ENCODE results near the gene TNXB. TPM values are rescaled to one million over a fixed set of nuclear protein-coding genes. Genes with fewer than 3 reads are reported as not detected.
"Not testable (repeated sequence)": the region's sequence is repeated elsewhere in the genome, so short reads cannot be mapped to it uniquely, and the experiment has no call there.

Gene TNXB
- total RNA-seq, 2 donors from 2014 or later, result 7.2 to 26.8 TPM

DNA sequence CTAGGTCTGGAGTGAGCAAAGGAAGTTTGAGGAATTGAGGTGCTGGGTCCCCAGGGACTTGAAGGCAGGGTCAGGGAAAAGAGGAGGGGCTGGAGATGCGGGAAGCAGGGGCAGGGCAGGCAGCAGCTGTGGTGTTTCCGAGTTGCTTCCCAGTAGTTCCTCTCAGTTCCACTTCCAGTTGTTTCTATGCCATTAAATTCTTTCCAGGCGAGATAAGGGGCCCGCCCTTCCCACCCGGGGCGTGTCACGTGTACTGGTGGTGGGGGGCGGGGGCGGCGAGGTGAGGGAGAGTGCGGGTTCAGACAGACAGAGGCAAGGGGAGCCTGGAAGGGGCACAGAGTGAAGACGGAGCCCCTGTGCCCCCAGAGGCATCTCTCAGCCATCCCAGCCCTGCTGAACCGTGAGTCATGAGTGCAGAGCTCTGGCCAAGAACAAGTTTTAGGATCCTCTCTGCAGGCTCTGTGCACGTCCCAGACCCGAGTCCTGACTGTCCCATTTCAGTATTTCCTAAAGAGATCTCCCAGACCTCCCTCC lies 977 bp downstream of the TNXB start:
- Mint-ChIP-seq H3K27me3 (peaks cover 37% of the 10 kb centered on the region), H3K9me3 (no peaks in the 10 kb centered on the region), H3K4me3 (no peak overlapping the region), H3K4me1 (peaks cover 16% of the 10 kb centered on the region), H3K27ac (peak overlapping the region; percentile 63), H3K36me3 (ENCODE audit: low read depth) (no peaks in the 10 kb centered on the region)
- ATAC-seq (replicated peaks), result peak; percentile 25

DNA sequence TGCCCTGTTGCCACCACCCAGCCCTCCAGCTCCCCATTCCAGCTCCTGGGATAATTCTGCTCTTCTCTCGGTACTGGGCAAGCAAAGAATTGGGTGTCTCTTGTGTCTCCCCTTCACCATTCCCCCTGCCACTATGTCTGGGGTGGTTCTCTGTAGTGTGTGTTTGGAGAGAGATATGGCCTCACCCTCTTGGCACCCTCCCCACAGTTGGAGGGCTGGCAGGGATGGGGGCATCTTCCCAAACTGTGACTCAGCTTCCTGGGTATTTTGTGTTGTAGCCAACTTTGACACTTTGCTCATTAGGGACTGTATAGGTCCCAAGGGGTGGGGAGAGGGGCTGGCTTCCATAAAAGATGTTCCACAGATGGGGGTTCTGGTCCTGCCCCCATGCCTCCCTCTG lies 1.7 kb downstream of the TNXB start:
- Mint-ChIP-seq H3K9me3 (no peaks in the 10 kb centered on the region), H3K27me3 (peaks cover 37% of the 10 kb centered on the region), H3K27ac (no peak overlapping the region), H3K4me3 (no peak overlapping the region), H3K4me1 (peaks cover 16% of the 10 kb centered on the region), H3K36me3 (ENCODE audit: low read depth) (no peaks in the 10 kb centered on the region)
- ATAC-seq (replicated peaks), result no peak

DNA sequence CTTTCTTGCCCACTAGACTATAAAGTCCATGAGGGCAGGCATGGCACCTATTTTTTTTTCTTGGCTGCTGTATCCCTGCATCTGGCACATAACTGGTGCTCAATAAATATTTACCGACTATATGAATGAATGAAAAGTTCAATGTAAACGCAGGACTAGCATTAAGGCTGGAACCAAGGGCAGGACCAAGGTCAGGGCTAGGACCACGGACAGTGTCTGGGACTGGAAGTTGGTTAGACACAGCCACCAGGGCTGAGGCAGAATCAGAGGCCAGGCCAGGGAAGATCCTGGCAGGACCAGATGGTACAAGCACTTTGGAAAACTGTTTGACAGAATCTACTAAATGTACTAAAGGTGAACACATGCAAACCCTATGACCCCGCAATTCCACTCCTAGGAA lies 3.7 kb downstream of the TNXB start:
- Mint-ChIP-seq H3K27me3 (peaks cover 37% of the 10 kb centered on the region), H3K27ac (no peak overlapping the region), H3K9me3 (no peaks in the 10 kb centered on the region), H3K4me3 (no peak overlapping the region), H3K36me3 (ENCODE audit: low read depth) (no peaks in the 10 kb centered on the region), H3K4me1 (peaks cover 16% of the 10 kb centered on the region)
- no peak for ATAC-seq (replicated peaks)

DNA sequence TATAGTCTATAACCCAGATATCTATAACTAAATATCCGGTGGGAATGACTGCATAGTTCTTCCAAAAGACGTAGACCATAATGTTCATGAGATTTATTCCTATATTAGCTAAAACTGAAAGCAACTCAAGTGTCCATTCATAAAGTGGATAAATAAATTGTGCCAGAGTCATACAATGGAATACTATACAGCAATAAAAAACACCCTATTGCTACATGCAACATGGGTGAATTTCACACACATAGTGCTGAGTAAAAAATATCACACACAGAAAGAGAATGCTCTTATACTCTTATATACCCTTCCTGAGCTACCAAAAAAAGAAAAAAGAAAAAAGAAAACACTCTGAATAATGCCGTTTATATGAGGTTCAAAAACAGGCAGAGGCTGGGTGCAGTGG lies 6.9 kb downstream of the TNXB start:
- H3K27me3 Mint-ChIP-seq, result peaks cover 39% of the 10 kb centered on the region
- H3K4me3 Mint-ChIP-seq, result no peak overlapping the region
- no peaks in the 10 kb centered on the region for H3K9me3 Mint-ChIP-seq
- H3K27ac Mint-ChIP-seq, result no peak overlapping the region
- no peaks in the 10 kb centered on the region for H3K4me1 Mint-ChIP-seq
- no peaks in the 10 kb centered on the region for H3K36me3 Mint-ChIP-seq (ENCODE audit: low read depth)
- no peak for ATAC-seq (replicated peaks)

DNA sequence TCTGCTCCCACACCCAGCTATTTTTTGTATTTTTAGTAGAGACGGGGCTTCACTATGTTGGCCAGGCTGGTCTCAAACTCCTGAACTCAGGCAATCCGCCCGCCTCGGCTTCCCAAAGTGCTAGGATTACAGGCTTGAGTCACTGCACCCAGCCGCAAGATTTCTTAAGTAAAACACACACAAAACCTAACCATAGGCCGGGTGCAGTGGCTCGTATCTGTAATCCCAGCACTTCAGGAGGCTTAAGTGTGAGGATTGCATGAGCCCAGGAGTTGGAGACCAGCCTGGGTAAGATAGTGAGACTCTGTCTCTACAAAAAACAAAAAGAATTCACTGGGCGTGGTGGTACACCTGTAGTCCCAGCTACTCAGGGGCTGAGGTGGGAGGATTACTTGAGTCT lies 8.9 kb downstream of the TNXB start:
- H3K4me1 Mint-ChIP-seq; H3K4me3 Mint-ChIP-seq; H3K27ac Mint-ChIP-seq; H3K9me3 Mint-ChIP-seq; H3K36me3 Mint-ChIP-seq (ENCODE audit: low read depth); ATAC-seq (replicated peaks): not testable (repeated sequence)
- peaks cover 40% of the 10 kb centered on the region for H3K27me3 Mint-ChIP-seq

DNA sequence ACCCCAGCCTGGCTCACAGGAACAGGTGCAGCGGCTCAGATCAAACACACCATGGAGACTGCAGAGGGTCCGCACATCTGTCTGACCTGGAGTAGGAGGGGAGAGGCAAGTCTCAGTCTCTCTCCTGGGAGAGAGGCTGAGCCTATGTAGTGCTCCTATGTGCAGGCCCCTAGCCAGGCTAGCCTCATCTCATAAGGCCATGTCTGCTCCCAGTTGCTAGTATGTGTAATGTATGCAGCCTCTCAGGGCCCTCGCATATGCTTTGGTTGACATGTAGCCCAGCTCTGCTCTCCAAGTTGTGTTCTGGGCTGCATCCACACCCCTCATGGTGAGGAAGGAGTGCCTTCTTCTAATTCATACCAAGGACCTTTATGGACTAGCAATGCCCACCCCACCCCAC lies 11.8 kb downstream of the TNXB start:
- peak; percentile 9 for ATAC-seq (replicated peaks)
- Mint-ChIP-seq H3K27me3 (peaks cover 24% of the 10 kb centered on the region), H3K36me3 (ENCODE audit: low read depth) (no peaks in the 10 kb centered on the region), H3K4me1 (no peaks in the 10 kb centered on the region), H3K9me3 (no peaks in the 10 kb centered on the region), H3K27ac (no peak overlapping the region), H3K4me3 (no peak overlapping the region)

DNA sequence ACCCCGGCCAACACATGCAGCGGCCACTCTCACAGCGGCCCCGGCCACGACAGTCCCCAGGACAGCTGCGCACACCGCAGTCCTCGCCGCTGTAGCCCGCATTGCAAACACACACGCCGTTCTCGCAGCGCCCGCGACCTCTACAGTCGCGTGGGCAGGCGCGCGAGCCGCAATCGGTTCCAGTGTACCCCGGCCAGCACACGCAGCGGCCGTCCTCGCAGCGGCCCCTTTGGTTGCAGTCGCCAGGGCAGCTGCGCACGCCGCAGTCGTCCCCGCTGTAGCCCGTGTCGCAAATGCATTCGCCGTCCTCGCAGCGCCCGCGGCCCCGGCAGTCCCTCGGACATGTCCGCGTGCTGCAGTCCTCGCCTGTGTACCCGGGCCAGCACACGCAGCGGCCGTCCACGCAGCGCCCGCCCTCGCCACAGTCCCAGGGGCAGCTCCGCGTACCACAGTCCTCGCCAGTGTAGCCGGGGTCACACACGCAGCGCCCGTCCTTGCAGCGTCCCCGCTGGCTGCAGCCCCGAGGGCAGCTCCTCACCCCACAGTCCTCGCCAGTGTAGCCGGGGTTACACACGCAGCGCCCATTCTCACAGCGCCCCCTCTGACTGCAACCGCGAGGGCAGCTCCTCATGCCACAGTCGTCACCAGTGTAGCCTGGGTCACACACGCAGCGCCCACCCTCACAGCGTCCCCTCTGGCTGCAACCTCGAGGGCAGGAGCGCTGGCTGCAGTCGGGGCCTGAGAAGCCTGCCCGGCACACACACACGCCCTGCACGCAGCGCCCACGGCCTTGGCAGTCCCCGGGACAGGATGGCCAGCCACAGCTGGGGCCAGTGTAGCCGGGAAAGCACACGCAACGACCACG lies 12.5 kb downstream of the TNXB start:
- no peak overlapping the region for H3K27ac Mint-ChIP-seq
- H3K9me3 Mint-ChIP-seq, result no peaks in the 10 kb centered on the region
- H3K4me3 Mint-ChIP-seq, result no peak overlapping the region
- ATAC-seq (replicated peaks), result peak; percentile 19
- H3K36me3 Mint-ChIP-seq (ENCODE audit: low read depth), result no peaks in the 10 kb centered on the region
- no peaks in the 10 kb centered on the region for H3K4me1 Mint-ChIP-seq
- H3K27me3 Mint-ChIP-seq, result peaks cover 31% of the 10 kb centered on the region

DNA sequence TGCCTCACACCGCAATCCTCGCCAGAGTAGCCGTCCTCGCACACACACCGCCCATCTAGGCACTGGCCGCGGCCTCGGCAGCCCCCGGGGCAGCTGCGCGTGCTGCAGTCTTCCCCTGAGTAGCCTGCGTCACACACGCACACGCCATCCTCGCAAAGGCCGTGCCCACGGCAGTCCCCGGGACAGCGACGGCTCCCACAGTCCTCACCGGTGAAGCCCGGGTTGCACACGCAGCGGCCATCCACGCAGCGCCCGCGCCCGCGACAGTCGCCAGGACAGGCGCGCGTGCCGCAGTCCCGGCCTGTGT lies 13.1 kb downstream of the TNXB start:
- Mint-ChIP-seq H3K9me3 (no peaks in the 10 kb centered on the region), H3K4me3 (no peak overlapping the region), H3K27me3 (peaks cover 31% of the 10 kb centered on the region), H3K4me1 (no peaks in the 10 kb centered on the region), H3K27ac (no peak overlapping the region), H3K36me3 (ENCODE audit: low read depth) (no peaks in the 10 kb centered on the region)
- ATAC-seq (replicated peaks), result no peak

DNA sequence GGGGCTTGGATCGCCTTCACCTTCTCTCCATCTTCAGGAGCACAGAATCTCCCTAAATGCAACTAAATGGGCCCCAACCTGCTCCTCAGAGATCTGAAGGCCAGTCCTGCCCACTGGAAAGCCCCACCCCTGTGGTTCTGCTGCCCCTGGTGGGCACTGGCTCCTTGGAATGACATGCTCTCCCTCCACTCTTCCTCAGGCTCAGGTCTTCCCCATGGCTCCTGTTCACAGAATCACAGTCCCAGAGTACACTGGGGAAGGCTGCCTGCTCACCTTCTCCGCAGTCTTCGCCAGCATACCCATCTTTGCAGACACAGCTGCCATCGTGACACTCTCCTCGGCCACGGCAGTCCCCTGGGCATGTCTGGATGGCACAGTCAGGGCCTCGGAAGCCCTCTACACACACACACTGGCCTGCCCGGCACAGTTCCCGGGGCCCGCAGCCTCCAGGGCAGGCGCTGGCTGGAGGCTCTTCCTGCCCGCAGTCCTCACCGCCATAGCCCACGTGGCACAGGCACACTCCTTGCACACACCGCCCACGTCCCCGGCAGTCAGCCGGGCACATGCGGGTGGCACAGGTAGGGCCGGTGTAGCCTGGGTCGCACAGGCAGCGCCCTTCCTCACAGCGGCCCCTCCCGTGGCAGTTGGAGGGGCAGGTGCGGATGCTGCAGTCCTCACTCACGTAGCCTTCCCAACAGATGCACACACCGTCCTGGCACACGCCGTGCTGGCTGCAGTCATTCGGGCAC lies 13.6 kb downstream of the TNXB start:
- Mint-ChIP-seq H3K27me3 (peaks cover 31% of the 10 kb centered on the region), H3K9me3 (no peaks in the 10 kb centered on the region), H3K4me1 (no peaks in the 10 kb centered on the region), H3K27ac (no peak overlapping the region), H3K4me3 (no peak overlapping the region), H3K36me3 (ENCODE audit: low read depth) (no peaks in the 10 kb centered on the region)
- ATAC-seq (replicated peaks), result no peak

DNA sequence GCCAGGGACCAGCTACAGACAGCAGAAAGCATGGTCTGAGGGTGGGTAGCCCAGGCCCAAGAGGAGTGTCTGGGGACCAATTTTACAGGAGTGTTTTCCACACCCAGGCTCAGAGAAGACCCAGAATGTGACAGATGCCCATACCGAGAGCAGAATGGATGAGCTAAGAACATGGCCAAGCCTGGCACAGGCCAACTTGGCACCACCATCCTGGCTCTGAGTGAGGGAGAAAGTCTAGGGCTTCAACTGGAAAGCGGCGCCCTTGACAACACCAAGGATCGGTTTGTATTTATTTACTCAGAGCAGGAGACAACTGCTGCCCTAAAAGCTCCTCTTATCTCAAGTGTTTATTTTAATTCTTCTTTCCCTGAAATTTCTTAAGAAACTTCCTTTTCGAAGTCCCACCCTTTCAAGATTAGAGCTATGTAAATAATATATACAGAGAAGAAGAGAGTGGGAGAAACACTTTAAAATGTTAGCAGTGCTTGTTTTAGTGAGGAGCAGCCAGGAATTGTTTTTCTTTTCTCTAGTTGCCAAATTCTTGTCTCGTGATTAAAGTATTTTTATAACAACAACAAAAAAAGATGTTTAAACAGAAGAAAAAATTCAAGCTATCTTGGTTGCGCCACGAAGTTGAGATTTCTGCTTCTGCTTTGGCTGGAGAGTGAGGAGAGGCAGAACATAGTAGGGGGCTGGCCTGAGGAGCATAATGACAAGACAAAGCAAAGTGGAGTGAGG lies 16.2 kb downstream of the TNXB start:
- Mint-ChIP-seq H3K4me1 (no peaks in the 10 kb centered on the region), H3K27ac (no peak overlapping the region)

DNA sequence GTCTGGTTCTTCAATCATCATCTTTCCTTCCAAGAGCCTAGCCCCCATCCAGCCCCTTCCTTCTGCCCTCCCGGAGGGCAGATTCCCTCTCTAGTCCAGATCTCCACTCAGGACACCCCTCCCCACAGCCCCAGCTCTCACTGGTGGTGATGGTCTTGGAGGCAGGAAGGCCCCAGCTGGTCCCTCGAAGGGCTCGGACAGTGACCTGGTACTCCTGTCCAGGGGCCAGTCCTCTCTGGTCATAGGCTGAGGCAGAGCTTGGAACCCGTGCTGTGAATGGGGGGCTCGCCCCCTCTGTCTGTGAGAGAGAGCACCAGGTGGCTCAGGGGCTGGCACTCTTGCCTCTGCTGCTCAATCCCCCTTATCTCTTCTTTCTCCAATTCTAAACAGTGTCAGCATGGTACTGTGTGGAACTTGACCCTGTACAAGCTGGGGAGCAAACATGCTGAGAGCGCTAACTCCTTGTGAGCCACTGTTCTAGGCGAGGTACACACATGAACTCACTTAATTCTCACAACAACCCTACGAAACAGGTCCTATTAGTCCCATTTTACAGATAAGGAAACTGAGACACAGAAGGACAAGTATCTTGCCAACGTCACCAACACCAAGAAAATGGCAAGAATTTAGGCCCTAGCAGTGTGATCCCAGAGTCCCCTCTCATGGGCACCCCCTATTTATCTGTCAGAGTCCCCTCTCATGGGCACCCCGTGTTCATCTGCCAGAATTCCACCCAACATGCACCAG lies 19.9 kb downstream of the TNXB start:
- H3K27me3 Mint-ChIP-seq, result peaks cover 36% of the 10 kb centered on the region

More for the DNA sequence above, 16.2 kb downstream of the TNXB start:
- no peaks in the 10 kb centered on the region for H3K9me3 Mint-ChIP-seq
- no peak overlapping the region for H3K4me3 Mint-ChIP-seq
- H3K27me3 Mint-ChIP-seq, result peaks cover 25% of the 10 kb centered on the region
- ATAC-seq (replicated peaks), result no peak
- H3K36me3 Mint-ChIP-seq (ENCODE audit: low read depth), result no peaks in the 10 kb centered on the region

DNA sequence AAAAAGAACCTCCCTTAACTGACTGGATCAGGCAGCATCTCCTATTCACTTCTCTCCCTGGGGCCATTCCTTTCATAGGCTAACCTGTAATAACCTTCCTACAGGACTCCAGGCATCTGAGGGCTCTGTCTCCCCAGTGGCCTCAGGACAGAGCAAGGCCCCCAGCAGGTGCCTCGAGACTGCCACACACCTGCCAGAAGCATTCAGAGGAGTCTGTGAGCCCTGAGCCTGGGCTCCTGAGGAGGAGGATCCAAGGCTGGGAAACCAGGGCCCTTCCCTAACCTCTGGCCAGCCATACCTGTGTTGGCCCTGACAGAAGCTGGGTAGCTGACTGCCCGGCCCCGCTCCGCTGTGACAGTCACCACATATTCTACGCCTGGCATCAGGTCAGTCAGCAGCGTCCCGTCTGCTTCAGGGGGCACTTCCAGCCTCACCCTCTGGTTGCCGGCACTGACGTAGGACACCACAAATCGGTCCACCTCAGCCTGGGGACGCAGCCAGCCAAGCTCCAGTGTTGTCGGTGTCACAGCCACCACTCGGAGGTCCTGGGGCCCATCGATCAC lies 20.6 kb downstream of the TNXB start:
- H3K4me3 Mint-ChIP-seq, result no peak overlapping the region
- no peaks in the 10 kb centered on the region for H3K9me3 Mint-ChIP-seq
- ATAC-seq (replicated peaks), result no peak
- H3K27ac Mint-ChIP-seq, result no peak overlapping the region
- H3K4me1 Mint-ChIP-seq, result peaks cover 12% of the 10 kb centered on the region
- H3K27me3 Mint-ChIP-seq, result peaks cover 41% of the 10 kb centered on the region
- peaks cover 5% of the 10 kb centered on the region for H3K36me3 Mint-ChIP-seq (ENCODE audit: low read depth)

More for the DNA sequence above, 19.9 kb downstream of the TNXB start:
- Mint-ChIP-seq H3K36me3 (ENCODE audit: low read depth) (peaks cover 5% of the 10 kb centered on the region), H3K4me1 (peaks cover 12% of the 10 kb centered on the region), H3K27ac (no peak overlapping the region), H3K4me3 (no peak overlapping the region), H3K9me3 (no peaks in the 10 kb centered on the region)
- no peak for ATAC-seq (replicated peaks)

DNA sequence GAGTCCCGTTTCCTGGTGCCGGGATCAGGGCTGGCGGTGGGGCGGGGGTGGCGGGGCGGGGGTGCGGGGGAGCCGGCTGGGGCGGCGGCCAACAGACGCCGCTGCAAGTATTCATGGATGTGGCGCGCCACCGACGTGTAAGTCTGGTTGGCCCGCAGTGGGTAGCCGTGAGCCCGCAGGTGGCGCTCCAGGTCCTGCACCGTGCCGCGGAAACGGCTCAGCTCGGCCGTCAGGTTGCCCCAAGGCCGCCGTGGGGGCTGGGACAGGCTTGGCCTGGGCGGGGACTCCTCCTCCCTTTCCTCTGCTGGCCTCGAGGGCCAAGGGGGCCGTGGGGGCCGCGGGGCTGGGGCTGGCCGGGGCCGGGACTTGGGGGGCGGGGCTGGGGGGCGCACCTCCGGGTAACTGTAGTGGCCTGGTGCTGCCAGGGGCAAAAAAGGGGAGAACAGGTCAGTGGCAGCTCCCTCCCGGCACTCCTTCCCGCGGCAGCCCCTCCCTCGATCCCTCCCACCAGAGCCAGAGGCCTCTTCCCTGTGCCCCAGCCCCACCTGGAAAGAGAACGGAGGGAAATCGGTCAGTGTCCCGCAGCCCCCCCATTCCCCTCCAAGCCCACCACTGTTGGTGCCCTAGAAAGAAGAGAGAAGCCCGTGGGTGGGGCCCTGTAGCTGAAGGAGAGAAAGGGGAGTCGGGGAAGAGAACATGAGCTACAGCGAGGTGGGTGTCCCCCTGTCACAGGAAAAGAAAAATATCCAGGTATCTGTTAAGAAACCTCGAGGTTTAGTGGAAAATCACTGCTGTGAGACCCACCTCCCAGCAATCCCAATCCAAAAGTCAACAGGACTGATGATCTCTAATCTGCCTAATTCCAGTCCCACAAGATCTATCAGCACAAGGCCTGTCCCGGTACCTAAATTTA lies 21.3 kb downstream of the TNXB start:
- H3K36me3 Mint-ChIP-seq (ENCODE audit: low read depth), result peaks cover 5% of the 10 kb centered on the region

More for the DNA sequence above, 21.3 kb downstream of the TNXB start:
- H3K9me3 Mint-ChIP-seq, result no peaks in the 10 kb centered on the region
- peak; percentile 73 for ATAC-seq (replicated peaks)
- peaks cover 45% of the 10 kb centered on the region for H3K27me3 Mint-ChIP-seq
- H3K27ac Mint-ChIP-seq, result no peak overlapping the region
- H3K4me1 Mint-ChIP-seq, result peaks cover 12% of the 10 kb centered on the region
- H3K4me3 Mint-ChIP-seq, result no peak overlapping the region

Data from activated T-helper 17 cell treated with anti-CD3 and anti-CD28 coated beads, Interleukin-2, amount 50 U/mL, for 72 hours (primary cell).